Liver (tissue), 9 donors: ENCODE results near the gene ANK3. TPM values are rescaled to one million over a fixed set of nuclear protein-coding genes. Genes with fewer than 3 reads are reported as not detected.

ENCODE experiments used
- DNase-seq: peaks from one replicate; pipeline ENCODE4 v3.0.0-alpha.2; 2017; ENCODE audit warnings: low spot score
- H3K27ac ChIP-seq, 2 donors: one replicate each; pipeline ENCODE4 v1.7.0; 2013; ENCODE audit warnings: inconsistent platforms in 2 of 2, low read length in 2 of 2, control low read depth in 1 of 2, low read depth in 1 of 2, mild to moderate bottlenecking in 1 of 2
- H3K27me3 ChIP-seq, 4 donors: one replicate each; pipeline versions ENCODE4 v1.6.1 to v1.7.0; 2013; ENCODE audit warnings: low read length in 3 of 4, inconsistent platforms in 1 of 4, mild to moderate bottlenecking in 1 of 4, moderate library complexity in 1 of 4; ENCODE audit not compliant: control insufficient read depth in 4 of 4, insufficient read depth in 4 of 4
- H3K36me3 ChIP-seq, 4 donors: one replicate each; pipeline versions ENCODE4 v1.6.1 to v1.7.0; 2013; ENCODE audit warnings: low read length in 3 of 4, mild to moderate bottlenecking in 3 of 4, low read depth in 1 of 4, moderate library complexity in 1 of 4; ENCODE audit not compliant: control insufficient read depth in 4 of 4, insufficient read depth in 3 of 4
- H3K4me1 ChIP-seq, 4 donors: one replicate each; pipeline versions ENCODE4 v1.6.1 to v1.7.0; 2013; ENCODE audit warnings: low read length in 3 of 4, mild to moderate bottlenecking in 3 of 4, moderate library complexity in 1 of 4; ENCODE audit not compliant: control insufficient read depth in 4 of 4, insufficient read depth in 4 of 4
- H3K4me3 ChIP-seq, 3 donors: one replicate each; pipeline versions ENCODE4 v1.6.1 to v1.7.0; 2013; ENCODE audit warnings: low read length in 3 of 3, control low read depth in 1 of 3, low read depth in 1 of 3, mild to moderate bottlenecking in 1 of 3
- H3K9ac ChIP-seq, 2 donors: one replicate each; pipeline ENCODE4 v1.7.0; 2013; ENCODE audit warnings: low read length in 2 of 2, mild to moderate bottlenecking in 2 of 2, moderate library complexity in 2 of 2, control low read depth in 1 of 2, low read depth in 1 of 2
- H3K9me3 ChIP-seq, 4 donors: one replicate each; pipeline versions ENCODE4 v1.6.1 to v1.7.0; 2013; ENCODE audit warnings: low read length in 3 of 4; ENCODE audit not compliant: control insufficient read depth in 4 of 4
- ATF3 ChIP-seq: IDR thresholded peaks from 2 replicates; pipeline ENCODE4 v1.6.1; 2016; ENCODE audit warnings: antibody characterized with exemption
- CTCF ChIP-seq: fragments of 150-350 bp; IDR thresholded peaks from 2 replicates; pipeline ENCODE4 v1.5.1; 2017; ENCODE audit warnings: improper control_type of control experiment, low read depth, low read length; ENCODE audit not compliant: missing input control
- FOXA1 ChIP-seq: IDR thresholded peaks from 2 replicates; pipeline ENCODE4 v1.6.1; 2016; ENCODE audit warnings: antibody characterized with exemption
- FOXA2 ChIP-seq: IDR thresholded peaks from 2 replicates; pipeline ENCODE4 v1.6.1; 2016; ENCODE audit warnings: antibody characterized with exemption
- GABPA ChIP-seq, 2 donors: IDR thresholded peaks in 1 of 2; conservative IDR thresholded peaks in 1 of 2; 2 replicates each; pipeline ENCODE4 v1.6.1; 2016; ENCODE audit warnings: antibody characterized with exemption in 2 of 2, mild to moderate bottlenecking in 1 of 2, moderate library complexity in 1 of 2
- HNF4A ChIP-seq, 2 donors: conservative IDR thresholded peaks; 2 replicates each; pipeline ENCODE4 v1.6.1; 2016; ENCODE audit warnings: antibody characterized with exemption in 2 of 2, mild to moderate bottlenecking in 2 of 2
- HNF4G ChIP-seq: IDR thresholded peaks from 2 replicates; pipeline ENCODE4 v1.6.1; 2016; ENCODE audit warnings: antibody characterized with exemption
- JUND ChIP-seq, 2 donors: IDR thresholded peaks; 2 replicates each; pipeline ENCODE4 v1.6.1; 2016; ENCODE audit warnings: antibody characterized with exemption in 2 of 2
- MAX ChIP-seq: IDR thresholded peaks from 2 replicates; pipeline ENCODE4 v1.6.1; 2016; ENCODE audit warnings: antibody characterized with exemption
- NR2F2 ChIP-seq: IDR thresholded peaks from 2 replicates; pipeline ENCODE4 v1.6.1; 2016; ENCODE audit warnings: antibody characterized with exemption
- RAD21 ChIP-seq, 2 donors: IDR thresholded peaks; 2 replicates each; pipeline ENCODE4 v1.6.1; 2016; ENCODE audit warnings: antibody characterized with exemption in 2 of 2, mild to moderate bottlenecking in 2 of 2
- REST ChIP-seq: IDR thresholded peaks from 2 replicates; pipeline ENCODE4 v1.6.1; 2016; ENCODE audit warnings: antibody characterized with exemption, mild to moderate bottlenecking
- RXRA ChIP-seq, 2 donors: IDR thresholded peaks; 2 replicates each; pipeline ENCODE4 v1.6.1; 2017 to 2018; ENCODE audit warnings: antibody characterized with exemption in 2 of 2, mild to moderate bottlenecking in 1 of 2
- SP1 ChIP-seq: IDR thresholded peaks from 2 replicates; pipeline ENCODE4 v1.6.1; 2018; ENCODE audit warnings: antibody characterized with exemption, mild to moderate bottlenecking
- YY1 ChIP-seq: IDR thresholded peaks from 2 replicates; pipeline ENCODE4 v1.6.1; 2016; ENCODE audit warnings: antibody characterized with exemption, mild to moderate bottlenecking
- WGBS: extraction: QIAGEN DNeasy Blood & Tissue Kit; methylation state at CpG from one replicate; pipeline ENCODE4 v1.1.7; 2013; 5-methylcytosine and 5-hydroxymethylcytosine counted together
- polyA plus RNA-seq, 2 donors: library from polyadenylated mRNA; stranded (reverse) in 1 of 2; unstranded in 1 of 2; fragments of 200-250 nt in 1 of 2; fragments of >200 nt in 1 of 2; fragmentation: Nextera tagmentation in 1 of 2; extraction: Ambion mirVana in 1 of 2; gene quantifications; one replicate each; pipeline versions ENCODE4 v1.2.1 to v1.2.3, GENCODE V29; 2013 to 2015
- total RNA-seq, 2 donors: library from RNA; depleted of rRNA; stranded (reverse); fragments of >200 nt; gene quantifications; one replicate each; pipeline ENCODE4 v1.2.3, GENCODE V29; 2014
- donor health status: healthy.
- donor health status: healthy.
- donor health status: healthy.
- donor health status: healthy.
- donor health status: healthy.

ANK3 gene
- total and polyA plus RNA-seq, 4 donors: 5.7 to 30.0 (median 9.7) TPM

GRCh38 chr10:60186315-60187071 is 203.2 kb downstream of the ANK3 start:
- Histone ChIP-seq H3K27me3 (peaks cover 0 to 5% (median 0%) of the 10 kb centered on the region in 4 donors), H3K9me3 (peaks cover 0 to 6% (median 0%) of the 10 kb centered on the region in 4 donors), H3K4me3 (no peak overlapping the region), H3K36me3 (no peaks in the 10 kb centered on the region), H3K4me1 (peaks cover 2 to 6% (median 6%) of the 10 kb centered on the region in 4 donors), H3K9ac (no peak overlapping the region), H3K27ac (peak overlapping the region in 1 of 2 donors; percentile 21)
- TF ChIP-seq ATF3: no peak
- TF ChIP-seq REST: no peak
- TF ChIP-seq FOXA1: no peak
- peak in 1 of 2 donors; percentile 7 for TF ChIP-seq JUND (IDR thresholded peaks at IDR 0.05)
- TF ChIP-seq RAD21 (IDR thresholded peaks at IDR 0.05): no peak
- TF ChIP-seq MAX: peak; percentile 45
- TF ChIP-seq HNF4G: no peak
- TF ChIP-seq CTCF: no peak
- TF ChIP-seq HNF4A (conservative IDR thresholded peaks at IDR 0.05): peak in 1 of 2 donors; percentile 46
- peak; percentile 37 for TF ChIP-seq FOXA2
- TF ChIP-seq YY1: peak; percentile 38
- no peak for TF ChIP-seq NR2F2
- TF ChIP-seq RXRA (IDR thresholded peaks at IDR 0.05): peak; percentile 11 to 52
- 37% methylated on average over 14 of the region's 14 CpGs for WGBS
- no peak for DNase-seq

- Histone ChIP-seq H3K4me3 (no peak overlapping the region), H3K36me3 (no peaks in the 10 kb centered on the region), H3K27me3 (peaks cover 0 to 5% (median 0%) of the 10 kb centered on the region in 4 donors), H3K4me1 (peaks cover 2 to 6% (median 6%) of the 10 kb centered on the region in 4 donors), H3K9ac (no peak overlapping the region), H3K27ac (no peak overlapping the region), H3K9me3 (no peaks in the 10 kb centered on the region)
- DNase-seq: no peak
- TF ChIP-seq REST (no peak), RXRA (IDR thresholded peaks at IDR 0.05) (no peak), GABPA (IDR thresholded peaks at IDR 0.05 in 1 of 2, conservative IDR thresholded peaks at IDR 0.05 in 1 of 2) (no peak), SP1 (no peak), NR2F2 (no peak), YY1 (no peak)
- 14% methylated on average over 1 of the region's 1 CpG for WGBS
These were observed 204.3 kb downstream of the ANK3 start for GRCh38 chr10:60185421-60185820.
